Right hindlimb (tissue), 1 donor: ENCODE measurements around the gene PTBP1.
A peak's percentile ranks its signal among the peaks of the same experiment; 100 is the strongest.

Source experiments
- DNase-seq: peaks from one replicate; pipeline ENCODE4 v3.0.0-alpha.2; 2018

PTBP1 gene

DNA sequence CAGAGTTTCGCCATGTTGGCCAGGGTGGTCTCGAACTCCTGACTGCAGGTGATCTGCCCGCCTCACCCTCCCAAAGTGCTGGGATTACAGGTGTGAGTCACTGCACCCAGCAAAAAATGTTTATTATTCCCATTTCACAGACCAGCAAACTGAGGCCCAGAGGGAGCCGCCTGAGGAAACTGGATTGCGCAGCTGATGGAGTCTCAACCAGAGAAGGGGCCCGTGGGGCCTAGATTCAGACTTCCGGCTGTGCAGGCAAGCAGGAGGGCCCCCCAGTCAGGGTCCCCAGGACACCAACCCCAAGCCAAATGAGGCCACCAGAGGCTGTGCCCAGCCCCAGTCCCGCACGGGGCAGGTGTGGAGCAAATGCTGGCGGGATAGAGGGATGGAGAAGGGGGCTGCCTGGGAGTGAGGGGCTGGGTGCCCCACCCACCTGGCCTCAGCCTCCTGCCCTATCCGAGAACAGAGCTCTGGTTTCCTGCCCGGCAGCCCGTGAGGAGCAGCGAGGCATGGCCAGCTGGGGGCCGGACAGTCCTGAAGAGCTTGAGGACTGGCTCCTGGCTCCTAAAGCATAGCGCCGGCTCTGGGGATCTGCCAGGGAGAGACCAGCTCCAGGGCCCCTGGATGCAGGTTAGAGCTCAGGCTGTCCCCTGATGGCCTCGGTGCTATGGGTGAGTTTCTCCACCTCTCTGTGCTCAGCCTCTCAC, 24.4 kb upstream of the PTBP1 start:
- no peak for DNase-seq

DNA sequence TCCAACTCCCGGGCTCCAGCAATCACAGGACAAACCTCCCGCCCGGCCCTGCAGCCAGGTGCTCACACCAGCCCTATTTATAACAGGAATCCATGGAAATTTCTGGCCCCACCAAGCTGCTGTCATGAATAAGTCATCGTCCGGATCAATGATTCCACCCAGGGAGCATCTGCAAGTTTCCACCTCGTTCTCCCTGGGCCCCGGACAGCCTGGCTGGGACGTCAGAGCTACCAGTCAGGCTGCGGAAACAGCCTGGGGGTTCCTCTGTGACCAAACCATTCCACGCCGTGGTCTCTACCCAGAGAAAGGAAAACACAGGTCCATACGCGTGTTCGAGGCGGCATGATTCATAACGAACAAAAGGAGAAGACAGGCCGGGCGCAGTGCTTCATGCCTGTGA, 20.7 kb upstream of the PTBP1 start:
- no peak for DNase-seq

DNA sequence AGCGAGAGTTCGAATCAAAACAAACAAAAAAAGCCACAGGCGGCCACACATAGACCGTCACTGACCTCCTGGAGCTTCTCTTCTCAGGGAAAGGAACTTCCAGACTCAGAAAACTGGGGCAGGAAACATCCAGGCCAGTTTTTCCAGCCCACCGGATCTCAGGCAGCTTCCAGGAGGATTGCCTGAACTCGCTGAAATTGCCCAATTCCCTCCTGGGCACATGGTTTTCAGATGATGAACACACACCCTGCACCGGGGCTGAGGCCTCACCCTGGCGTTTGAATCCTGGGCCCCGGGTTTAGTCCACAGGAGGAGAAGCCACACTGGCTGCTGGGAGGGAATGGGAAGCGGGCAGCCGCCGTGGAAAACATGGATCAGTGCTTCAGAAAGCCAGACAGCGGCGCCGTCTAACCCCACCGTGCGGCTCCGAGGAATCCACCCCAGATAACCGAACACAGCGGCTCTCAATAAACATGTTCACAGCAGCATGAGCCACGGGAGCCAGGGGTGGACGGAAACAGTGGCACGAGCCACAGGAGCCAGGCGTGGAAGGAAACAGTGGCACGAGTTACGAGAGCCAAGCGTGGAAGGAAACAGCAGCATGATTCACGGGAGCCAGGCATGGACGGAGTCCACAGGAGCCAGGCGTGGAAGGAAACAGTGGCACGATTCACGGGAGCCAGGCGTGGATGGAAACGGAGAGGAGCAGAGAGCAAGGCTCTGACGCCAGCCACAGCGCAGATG, 18.2 kb upstream of the PTBP1 start:
- DNase-seq = peak; percentile 62

DNA sequence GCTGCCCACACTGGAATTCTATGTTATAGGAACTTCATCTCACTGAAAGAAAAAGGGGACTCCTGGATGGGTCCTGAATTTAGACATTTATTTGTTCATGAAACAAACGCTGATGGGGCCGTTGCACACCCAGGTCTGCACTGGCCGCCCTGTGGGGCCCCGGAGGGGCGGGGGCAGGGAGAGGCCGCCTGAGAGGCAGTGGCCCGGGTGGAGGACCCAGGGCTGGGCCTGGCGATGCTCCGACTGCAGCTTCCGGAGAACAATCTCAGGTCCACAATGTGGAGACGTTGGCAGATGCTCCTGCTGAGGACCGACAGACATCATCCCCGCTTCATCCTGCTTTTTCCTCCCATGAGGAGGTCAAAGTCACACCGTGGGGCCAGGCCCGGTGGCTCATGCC, 16.3 kb upstream of the PTBP1 start:
- DNase-seq = no peak

DNA sequence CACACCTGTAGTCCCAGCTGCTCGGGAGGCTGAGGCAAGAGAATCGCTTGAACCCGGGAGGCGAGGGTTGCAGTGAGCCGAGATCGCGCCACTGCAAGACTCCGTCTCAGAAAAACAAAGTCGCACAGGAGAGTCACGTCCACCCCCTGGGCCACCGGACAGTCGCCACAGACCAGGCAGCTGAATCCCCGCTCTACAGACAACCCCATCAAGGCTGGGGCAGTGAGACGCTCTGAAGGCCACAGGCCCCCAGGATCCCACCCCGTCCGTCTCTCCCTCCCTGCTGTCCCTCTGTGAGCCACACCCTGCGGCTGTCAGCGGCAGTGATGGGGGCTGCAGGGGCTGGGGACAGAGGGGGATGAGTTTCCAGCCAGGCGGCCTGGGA, 15.5 kb upstream of the PTBP1 start:
- no peak for DNase-seq

DNA sequence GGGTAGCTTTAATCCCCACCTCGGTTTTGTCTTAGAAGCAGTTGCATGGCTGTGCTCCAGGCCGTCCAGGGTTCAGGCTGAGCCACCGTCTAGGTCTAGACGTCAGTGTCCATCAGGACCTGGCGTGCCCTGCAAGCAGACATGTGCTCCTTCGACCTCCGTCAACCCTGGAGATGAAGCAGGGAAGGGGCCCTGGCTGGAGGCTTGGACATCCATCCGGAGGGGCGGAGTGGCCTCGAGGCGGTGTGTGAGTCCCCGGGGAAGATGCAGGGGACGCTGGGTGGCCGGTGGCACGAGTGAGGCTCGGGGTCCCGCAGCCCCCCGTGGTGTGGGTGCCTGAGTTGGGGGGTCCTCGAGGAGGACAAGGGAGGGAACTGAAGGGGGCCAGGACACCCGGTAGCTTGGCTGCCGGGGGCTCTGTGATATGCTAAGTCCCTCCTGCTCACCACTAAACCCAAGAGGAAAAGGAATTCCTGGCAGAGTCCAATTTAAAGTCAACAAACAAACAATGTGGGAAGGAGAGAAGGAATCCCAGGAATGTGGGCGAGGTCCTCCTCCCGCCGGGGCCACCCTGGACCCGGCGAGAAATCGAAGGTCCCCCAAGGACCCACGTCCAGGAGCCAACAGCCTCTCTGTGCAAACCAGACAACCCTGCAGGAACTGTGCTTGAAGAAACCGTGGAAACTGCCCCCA, 14.9 kb upstream of the PTBP1 start:
- DNase-seq = no peak

DNA sequence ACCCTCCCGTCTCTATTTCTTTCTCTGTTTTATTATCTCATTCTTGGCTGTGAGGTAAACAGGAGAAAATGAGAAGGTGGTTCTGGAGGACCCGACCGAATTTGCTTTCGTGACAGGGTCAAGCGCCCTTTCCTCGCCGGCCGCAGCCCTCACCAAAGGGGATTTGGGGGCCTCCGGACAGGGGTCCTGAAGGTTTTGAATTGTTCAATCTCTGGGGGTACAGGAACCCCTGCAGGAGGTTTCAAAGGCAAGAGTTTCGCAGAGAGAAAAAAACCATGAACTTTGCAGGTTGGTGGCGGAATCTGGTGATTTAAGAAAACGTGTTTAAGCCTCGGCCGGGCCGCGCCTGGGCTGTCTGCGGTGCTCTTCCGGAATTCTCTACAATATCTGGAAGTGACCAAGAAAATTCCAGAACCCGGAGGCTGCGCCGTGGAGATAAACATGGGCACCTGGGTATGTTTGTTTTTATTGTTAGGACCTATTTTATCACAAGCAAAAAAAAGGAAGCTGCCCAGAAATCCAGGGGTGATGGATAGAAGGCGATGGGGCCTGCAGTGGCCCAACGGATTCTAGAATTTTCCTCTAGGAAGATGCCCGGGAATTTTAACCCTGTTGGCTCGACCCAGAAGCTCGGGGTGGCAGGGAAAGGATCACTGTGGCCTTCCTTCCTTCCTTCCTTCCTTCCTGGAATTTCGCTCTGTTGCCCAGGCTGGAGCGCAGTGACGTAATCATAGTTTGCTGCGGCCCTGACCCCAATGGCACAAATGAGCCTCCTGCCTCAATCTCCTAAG, 14.2 kb upstream of the PTBP1 start:
- no peak for DNase-seq

DNA sequence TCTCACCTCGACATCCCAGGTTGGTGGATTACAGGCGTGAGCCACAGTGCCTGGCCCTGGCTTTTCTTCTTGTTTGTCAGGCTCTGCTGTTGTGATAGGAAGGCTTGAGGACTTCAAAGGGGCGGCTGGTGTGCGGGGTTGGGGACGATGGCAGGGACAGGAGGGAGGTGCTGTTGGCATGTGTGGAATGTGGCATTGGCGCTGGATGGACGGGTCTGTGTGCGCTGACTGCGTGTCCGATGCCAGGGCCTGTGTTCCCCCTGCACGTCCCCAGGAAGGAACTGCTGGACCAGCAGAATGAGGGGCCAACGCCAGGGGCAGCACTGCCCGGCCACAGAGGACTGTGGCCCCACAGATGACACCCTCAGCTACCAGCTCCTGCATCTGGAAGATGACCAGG, 12.7 kb upstream of the PTBP1 start:
- no peak for DNase-seq

DNA sequence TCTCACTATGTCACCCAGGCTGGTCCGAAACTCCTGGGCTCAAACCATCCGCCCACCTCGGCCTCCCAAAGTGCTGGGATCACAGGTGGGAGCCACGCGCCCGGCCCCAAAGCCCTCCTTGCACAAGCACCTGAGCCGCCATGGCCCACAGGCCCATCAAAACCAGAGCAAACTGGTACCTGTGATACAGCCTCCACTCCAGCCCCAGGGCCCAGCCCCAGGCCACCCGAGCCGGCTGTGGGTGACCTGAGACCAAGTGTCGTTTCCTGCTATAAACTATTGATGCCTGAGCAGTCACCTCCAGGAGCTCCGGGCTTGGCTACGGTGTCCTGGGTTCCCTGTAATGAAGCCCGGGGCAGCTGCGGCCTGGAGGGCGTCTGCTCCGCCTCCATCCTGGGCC, 9.7 kb upstream of the PTBP1 start:
- no peak for DNase-seq

DNA sequence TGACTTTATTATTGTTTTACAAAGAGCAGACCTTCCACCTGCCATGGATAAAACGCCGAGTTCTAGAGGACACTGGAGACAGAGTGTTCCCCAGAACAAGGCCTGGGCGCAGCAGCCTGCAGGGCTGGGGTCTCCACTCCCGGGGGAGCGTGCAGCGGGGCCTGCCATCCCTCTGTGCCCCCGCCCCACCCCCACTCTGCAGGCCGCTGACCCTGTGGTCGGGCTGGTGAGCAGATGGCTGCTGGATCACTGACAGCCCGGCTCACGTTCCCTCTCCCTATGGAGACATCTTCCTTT, 8.6 kb upstream of the PTBP1 start:
- no peak for DNase-seq

DNA sequence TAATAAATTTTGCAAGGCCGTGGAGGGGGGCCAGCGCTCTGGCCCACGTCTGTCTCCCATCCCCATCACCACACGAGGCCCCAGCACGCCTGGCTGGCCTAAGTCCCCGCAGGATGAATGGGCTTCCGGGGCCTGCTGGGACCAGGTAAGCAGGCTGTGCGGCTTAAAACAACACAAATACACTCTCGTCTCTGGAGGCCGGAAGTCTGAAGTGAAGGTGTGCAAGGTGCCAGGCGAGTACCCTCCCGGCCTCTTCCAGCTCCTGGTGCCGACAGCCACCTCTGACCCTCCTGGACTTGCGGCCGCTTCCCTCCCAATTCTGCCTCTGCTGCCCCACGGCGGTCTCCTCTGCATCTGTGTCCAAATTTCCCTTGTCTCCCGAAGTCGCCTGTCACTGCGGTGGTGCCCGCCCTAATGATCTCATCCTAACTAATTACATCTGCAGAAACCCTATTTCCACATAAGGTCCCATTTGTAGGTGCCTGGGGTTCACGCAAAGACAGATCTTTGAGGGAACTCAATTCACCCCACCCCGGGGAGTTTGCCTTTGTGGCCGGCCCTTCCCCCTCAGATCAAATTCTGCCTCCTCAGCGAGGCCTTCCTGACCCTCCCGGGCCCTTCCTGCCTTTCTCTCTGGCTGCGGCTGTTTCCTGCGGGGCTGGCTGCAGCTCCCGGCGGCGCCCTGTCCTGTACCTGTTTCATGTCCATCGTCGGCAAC, 8.1 kb upstream of the PTBP1 start:
- DNase-seq = peak; percentile 63

DNA sequence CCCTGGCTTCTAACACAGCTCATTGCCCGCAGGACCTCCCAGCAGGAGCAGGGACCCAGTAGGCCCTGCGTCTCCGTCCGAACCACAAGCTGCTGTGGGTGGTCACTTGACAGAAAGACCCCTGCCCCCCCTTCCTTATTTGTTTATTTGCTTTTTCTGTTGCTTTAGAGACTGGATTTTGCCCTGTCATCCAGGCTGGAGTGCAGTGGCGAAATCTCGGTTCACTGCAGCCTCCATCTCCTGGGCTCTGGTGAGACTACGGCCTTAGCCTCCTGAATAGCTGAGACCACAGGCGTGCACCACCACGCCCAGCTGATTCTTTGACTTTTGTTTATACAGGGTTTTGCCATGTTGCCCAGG, 7.6 kb upstream of the PTBP1 start:
- no peak for DNase-seq

DNA sequence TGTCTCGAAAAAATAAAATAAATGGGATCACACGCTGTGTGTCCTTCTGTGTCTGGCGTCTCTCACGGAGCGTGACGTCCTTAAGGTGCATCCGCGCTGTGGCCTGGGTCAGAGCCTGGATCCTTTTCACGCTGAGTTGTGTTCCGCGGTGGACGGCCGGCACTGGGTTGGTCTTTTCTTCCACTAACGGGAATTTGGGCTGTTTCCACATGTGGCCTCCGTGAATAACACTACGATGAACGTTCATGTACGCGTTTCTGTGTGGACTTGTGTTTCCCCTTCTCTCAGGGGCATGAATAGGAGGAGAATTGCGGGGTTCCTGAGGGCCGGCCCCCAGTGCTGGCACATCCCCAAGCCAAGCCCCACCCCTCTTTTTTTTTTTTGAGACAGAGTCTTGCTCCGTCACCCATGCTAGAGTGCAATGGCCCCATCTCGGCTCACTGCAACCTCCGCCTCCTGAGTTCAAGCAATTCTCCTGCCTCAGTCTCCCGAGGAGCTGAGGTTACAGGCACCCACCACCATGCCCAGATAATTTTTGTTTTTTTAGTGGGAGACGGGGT, 6.2 kb upstream of the PTBP1 start:
- DNase-seq = no peak

DNA sequence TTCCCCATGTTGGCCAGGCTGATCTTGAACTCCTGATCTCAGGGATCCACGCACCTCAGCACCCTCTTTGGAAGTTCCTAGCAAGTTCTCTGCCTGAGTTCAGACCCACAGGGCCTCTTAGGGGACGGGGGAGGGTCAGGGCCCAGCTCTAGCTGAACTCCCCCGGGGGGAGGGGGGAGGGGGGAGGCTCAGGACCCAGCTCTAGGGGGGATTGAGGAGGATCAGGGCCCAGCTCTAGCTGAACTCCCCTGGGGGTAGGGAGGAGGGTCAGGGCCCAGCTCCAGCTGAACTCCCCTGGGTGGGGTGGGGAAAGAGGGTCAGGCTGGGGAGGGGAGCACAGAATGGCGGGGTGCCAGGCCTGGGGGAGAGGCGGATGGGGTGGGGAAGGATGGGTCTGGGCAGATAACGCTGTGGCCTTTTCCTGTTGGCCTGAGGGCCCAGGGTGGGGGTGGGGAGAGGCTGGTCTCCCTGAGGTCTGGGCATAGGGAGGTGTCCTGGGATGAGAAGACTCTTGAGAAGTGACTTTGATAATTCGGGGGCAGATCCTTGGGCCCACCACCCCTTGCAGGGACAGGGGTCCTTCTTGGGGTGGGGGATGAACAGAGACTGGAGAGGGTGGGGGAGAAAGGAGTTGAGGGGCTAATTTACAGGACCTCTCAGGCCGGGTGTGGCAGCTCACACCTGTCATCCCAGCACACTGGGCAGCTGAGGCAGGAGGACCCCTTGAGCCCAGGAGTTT, 5.5 kb upstream of the PTBP1 start:
- no peak for DNase-seq

DNA sequence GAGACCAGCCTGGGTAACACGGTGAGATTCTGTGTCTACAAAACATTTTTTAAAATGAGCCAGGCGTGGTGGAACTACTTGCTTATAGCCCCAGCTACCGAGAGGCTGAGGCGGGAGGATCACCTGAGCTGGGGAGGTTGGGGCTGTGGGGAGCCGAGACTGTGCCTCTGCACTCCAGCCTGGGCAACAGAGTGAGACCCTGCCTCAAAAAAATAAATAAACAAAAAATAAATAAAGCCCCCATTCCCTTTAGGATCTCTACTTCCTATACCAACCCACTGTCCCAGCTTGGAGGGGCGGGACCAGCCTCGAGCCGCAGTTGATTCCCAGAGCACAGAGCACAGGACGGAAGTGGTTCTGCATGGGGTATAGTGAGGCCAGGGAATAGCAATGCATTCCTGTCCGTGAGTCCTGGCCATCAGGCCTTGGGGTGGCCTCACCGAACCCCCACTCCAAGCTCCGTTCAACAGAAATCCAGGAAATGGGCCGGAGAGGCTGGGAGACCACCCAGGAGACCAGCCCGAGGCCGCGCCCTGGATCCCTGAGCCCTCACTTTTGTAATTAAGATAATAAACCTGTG, 4.9 kb upstream of the PTBP1 start:
- no peak for DNase-seq

DNA sequence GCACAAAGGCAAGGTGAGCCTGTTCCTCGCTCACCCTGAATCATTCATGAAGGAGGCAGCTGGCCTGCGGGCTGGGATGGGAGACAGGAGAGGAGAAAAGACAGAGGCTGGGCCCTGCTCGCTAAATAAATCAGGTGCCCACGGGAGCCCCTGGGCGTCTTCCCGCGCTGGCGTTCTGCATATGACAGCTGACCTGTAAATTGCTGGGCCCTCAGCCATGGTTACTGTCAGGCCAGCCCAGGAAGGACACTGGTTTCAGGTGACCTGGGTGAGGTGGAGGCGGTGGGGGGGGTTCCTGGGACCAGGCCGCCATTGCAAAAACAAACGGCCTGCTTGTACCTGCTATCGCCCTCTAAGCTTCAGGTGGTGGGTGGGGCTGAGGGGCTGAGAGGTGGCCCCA, 3.4 kb upstream of the PTBP1 start:
- peak; percentile 12 for DNase-seq

DNA sequence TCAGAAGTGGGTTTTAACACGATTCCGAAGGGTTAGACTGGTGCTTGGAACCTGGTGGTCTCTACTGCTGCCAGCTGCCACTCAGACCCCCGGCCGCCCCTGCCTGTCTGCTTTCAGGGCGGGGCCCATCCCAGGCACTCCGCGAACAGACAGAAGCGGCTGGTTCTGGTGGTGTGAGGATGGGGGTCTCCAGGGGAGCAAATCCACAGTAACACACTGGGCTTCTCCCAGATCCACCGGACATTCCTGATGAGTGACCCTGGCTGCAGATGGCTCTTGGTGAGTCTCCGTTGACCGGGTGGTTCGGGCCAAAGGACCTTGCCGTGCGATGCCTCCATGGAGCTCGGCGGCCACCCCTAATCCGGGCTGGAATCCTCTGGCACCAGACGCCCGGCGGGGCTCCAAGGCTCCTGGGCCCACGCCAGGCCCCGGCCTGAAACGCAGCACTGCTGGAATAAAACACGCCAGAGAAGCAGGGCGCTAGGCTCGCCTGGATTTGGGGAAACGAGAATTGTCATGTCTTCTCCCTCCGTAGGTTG, 2.1 kb upstream of the PTBP1 start:
- peak; percentile 64 for DNase-seq

DNA sequence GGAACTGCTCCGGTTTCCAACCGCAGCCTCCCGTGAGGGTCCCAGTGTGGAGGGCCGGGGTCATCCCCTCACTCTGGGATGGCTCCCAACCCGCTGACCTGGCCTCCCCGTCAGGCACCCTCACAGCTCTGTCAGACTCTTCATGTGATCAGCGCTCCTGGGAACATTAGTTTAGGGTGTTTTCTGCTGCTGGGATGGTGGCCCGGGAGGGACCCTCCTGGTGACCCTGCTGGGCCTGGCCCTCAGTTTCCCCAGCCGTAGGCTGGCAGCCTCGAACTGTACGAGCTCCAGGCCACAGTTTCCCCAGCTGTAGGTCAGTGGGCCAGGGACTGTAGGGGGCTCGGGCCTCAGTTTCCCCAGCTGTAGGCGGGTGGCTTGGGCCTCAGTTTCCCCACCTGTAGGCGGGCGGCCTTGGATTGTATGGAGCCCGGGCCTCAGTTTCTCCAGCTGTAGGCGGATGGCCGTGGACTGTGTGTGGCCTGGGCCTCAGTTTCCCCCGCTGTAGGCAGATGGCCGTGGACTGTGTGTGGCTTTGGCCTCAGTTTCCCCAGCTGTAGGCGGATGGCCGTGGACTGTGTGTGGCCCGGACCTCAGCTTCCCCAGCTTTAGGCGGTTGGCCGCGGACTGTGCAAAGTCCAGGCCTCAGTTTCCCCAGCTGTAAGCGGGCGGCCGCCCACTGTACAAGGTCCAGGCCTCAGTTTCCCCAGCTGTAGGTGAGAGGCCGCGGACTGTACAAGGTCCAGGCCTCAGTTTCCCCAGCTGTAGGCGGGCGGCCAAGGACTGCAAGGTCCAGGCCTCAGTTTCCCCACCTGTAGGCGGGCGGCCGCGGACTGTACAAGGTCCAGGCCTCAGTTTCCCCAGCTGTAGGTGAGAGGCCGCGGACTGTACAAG, 1.3 kb upstream of the PTBP1 start:
- peak; percentile 39 for DNase-seq

DNA sequence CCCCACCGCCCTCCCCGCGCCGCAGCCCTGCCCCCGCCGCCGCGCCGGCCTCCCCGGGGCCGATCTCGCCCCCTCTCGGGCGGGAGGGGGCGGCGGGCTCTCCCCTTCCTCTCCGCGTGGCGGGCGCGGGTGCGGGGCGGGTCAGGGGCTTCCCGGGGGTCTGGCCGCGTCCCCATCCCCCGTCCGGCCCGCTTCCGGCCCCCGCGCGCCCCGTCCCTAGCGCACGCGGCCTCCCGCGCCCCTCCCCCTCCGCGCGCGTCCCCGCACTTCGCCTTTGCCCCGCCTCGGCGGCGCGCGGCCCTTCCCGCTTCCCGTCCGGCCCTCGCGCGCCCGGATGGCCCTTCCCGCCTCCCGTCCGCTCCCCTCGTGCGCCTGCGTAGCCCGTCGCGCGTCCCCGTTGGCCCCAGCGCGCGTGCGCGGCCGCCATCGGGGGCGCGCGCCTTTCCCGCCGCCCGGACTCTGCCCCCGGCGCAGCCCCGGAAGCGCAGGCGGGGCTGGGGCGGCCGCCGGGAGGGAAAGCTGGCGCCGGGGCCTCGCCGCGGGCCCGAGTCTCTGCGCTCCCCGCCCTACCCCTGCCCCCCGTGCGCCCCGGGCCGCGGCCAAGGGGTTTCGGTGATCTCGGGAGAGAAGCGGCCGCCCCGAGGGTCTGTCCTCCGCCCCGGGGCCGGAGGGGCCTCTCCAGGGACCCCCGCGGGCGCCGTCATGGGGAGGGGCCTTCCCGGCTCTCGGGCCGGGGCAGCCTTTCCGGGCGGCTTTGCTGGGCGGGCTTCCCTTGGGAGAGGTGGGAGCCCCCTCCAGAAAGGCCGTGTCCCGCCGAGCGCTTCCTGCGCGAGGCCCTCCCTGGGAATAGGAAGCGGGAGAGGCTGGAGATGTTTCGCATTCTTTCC, 519 bp downstream of the PTBP1 start:
- DNase-seq = peak; percentile 93
